NB4 (cell line): ENCODE data around the gene BMAL2.

Source experiments
- MYC ChIP-seq: IDR thresholded peaks from 2 replicates; pipeline ENCODE4 v1.6.1; 2011; ENCODE audit warnings: low read depth, low read length
- POLR2A ChIP-seq: IDR thresholded peaks from 2 replicates; pipeline ENCODE4 v1.6.1; 2011; ENCODE audit warnings: mild to moderate bottlenecking; ENCODE audit not compliant: insufficient read length; ENCODE audit errors: extremely low read depth
- TF ChIP-seq, protein P1 (sequence below): IDR thresholded peaks from one replicate; pipeline ENCODE4 v1.5.1; 2012; ENCODE audit warnings: low read depth, low read length

DNA sequence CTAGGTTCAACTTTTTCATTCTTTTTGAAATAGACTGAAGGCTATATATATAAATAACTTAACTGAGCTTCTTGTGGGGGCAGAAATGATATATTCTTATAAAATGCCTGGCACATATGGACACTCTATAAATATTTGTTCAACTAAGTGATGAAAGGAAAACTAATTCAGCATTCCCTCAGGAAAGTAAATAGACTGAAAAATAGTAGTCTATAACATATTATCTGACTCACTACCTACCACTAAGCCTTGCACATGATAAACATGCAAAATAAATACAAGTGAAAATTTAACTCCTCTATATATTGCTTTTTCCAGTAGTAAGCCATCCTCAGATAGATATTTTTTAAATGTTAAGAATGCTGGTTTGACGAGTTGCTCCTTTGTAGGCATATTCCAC is 15.7 kb upstream of the BMAL2 start:
- TF ChIP-seq, protein P1, sequence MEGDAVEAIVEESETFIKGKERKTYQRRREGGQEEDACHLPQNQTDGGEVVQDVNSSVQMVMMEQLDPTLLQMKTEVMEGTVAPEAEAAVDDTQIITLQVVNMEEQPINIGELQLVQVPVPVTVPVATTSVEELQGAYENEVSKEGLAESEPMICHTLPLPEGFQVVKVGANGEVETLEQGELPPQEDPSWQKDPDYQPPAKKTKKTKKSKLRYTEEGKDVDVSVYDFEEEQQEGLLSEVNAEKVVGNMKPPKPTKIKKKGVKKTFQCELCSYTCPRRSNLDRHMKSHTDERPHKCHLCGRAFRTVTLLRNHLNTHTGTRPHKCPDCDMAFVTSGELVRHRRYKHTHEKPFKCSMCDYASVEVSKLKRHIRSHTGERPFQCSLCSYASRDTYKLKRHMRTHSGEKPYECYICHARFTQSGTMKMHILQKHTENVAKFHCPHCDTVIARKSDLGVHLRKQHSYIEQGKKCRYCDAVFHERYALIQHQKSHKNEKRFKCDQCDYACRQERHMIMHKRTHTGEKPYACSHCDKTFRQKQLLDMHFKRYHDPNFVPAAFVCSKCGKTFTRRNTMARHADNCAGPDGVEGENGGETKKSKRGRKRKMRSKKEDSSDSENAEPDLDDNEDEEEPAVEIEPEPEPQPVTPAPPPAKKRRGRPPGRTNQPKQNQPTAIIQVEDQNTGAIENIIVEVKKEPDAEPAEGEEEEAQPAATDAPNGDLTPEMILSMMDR: no peak
- TF ChIP-seq POLR2A (no peak), MYC (no peak)
